SW 1271 (cell line): Measurements from ENCODE around the gene PDE12.

ENCODE experiments used
- DNase-seq, 2 experiments: peaks; one replicate each; lab custom pipeline; 2025; lab: John Stamatoyannopoulos, UW

The PDE12 gene

DNA sequence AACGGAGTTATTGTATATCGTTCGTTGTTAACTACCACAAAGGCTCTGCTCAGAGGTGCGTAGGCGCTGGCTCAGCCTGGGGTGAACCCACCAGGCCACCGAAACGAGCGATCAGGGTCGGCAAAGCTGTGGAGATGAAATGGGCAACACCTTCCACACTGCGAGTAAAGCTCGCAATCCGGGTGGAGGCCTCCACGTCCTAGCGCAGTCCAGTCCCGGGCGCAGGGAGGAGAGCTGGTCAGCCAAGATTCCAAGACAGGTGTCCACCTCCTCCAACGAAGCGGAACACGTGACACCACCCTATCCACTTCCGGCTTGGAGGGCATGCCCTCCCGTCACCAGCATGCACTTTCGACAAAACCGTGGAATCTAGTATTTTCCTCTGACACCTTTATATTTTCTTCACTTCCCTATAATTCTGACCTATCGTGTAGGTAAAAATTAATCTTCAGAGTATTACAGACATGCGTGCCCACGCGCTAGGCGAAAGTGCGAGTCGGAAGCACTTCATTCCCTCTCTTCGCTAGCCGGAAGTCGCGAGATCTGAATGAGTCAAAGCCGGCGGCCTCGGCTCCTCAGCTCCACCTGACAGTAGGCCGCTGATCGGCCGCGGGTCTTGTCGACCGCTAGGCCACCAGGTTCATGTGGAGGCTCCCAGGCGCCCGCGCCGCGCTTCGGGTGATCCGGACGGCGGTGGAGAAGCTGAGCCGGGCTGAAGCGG is at the start of gene PDE12:
PDE12 (plus strand) TSS at position 537 of the 721 bp plus-strand sequence; CDS start at position 643, 106 bp downstream.
- peak; percentile 69 to 88 for DNase-seq

- DNase-seq, result peak in 1 of 2 experiments; percentile 29
Measured at GRCh38 chr3:57512166-57512565, 43.9 kb upstream of the PDE12 start.

- peak; percentile 29 to 79 for DNase-seq
Measured at GRCh38 chr3:57518276-57518915, 37.7 kb upstream of the PDE12 start.

- DNase-seq, result no peak
Measured at GRCh38 chr3:57530071-57530608, 25.9 kb upstream of the PDE12 start.

GRCh38 chr3:57538465-57538864 is 17.6 kb upstream of the PDE12 start:
- DNase-seq, result no peak

- no peak for DNase-seq
Measured at GRCh38 chr3:57544181-57545125, 11.6 kb upstream of the PDE12 start, which contains the start of gene DNAH12. Gene DNAH12, minus strand, starts transcription at chr3:57544344. Its CDS starts 1,474 bp downstream, at chr3:57542870.

DNA sequence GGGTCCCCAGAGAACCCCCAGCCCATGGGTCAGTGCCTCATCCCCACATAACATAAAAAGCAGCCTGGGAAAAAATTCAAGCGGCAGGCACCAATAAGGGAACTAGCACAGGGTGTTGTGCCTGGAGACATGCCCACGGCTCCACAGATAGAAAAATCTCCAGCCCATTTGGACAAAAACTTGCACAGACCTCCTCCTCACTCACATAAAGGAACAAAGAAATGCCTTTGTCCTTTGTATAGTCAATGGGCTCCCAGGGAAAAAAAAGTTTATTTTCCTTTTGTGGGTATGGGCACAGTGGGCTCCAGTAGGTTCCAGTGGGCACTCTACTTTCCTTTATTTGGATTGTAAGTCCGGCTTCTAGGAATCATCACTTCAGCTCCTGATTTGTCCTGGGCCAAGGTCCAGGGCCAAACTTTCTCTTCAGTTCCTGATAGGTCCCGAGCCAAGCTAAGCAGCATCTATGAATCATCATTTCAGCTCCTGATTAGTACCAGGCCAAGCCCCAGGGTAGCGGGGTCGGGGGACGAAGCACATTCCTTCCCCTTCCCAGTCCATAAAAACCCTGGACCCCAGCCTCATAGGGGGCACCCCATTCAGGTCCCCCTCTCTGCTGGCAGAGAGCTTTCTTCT is 10.3 kb upstream of the PDE12 start:
- DNase-seq, result no peak

- no peak for DNase-seq
Measured at GRCh38 chr3:57546616-57547015, 9.5 kb upstream of the PDE12 start.

- no peak for DNase-seq
Measured at GRCh38 chr3:57555306-57555705, 768 bp upstream of the PDE12 start.

- no peak for DNase-seq
Measured at GRCh38 chr3:57556459-57557084, 498 bp downstream of the PDE12 start.

DNA sequence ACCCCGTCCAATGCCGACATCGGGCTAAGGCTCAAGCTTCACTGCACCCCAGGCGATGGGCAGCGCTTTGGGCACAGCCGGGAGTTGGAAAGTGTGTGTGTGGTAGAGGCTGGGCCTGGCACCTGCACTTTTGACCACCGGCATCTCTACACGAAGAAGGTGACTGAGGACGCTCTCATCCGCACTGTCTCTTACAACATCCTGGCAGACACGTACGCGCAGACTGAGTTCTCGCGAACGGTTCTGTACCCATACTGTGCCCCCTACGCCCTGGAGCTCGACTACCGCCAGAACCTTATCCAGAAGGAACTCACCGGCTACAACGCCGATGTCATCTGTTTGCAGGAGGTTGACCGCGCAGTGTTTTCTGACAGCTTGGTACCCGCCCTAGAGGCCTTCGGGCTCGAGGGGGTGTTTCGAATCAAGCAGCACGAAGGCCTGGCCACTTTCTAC is 1.0 kb downstream of the PDE12 start:
- peak in 1 of 2 experiments; percentile 31 for DNase-seq

GRCh38 chr3:57559526-57559925 is 3.5 kb downstream of the PDE12 start:
- no peak for DNase-seq

- DNase-seq, result no peak
Measured at GRCh38 chr3:57569859-57570450, 13.9 kb downstream of the PDE12 start.

GRCh38 chr3:57570878-57571277 is 14.8 kb downstream of the PDE12 start:
- no peak for DNase-seq

DNA sequence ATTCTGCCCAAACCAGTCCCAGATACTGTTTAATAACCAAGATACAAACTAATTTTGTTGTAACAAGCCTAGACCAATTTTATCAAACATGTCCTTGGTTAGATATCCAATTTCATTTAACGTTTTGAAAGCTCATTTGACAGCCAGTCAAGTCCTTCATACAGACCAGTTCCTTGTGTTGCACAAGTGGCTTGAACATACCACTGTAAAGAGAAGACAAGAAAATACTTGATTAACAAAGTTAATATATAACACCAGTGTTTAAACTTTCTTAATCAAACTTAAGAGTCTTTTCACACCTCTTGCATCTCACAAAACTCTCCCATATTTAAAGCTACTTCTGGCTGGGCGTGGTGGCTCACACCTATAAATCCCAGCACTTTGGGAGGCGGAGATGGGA is 16.0 kb downstream of the PDE12 start:
- no peak for DNase-seq

- DNase-seq, result no peak
Measured at GRCh38 chr3:57575966-57576626, 20.0 kb downstream of the PDE12 start.

GRCh38 chr3:57577801-57578200 is 21.7 kb downstream of the PDE12 start:
- no peak for DNase-seq

DNA sequence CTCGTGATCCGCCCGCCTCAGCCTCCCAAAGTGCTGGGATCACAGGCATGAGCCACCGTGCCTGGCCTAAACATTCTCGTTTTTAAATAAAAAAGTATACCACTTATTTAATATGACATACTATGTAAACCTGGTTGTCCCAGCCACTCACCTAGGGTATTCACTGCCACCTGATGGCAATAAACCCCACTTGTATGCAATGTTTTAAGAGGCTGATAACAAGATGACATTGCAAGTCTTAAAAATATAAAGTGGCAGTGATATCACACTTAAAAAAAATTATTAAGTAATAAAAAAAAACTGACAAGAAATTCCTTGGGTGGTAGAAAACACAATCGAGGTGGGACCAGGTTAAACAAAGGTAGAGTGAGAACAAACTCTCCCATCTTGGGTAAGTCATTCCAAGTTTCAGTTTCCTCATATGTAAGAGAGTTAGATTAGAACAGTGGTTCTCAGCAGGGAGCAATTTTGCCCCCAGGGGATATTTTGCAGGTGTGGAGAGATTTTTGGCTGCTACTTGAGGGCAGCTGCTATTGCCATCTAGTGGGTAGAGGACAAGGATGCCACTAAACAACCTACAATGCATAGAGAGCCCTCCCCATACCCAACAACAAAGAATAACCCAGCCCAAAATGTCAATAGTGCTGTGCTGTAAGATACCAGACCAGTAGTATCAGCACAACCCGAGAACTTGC is 26.5 kb downstream of the PDE12 start:
- peak in 1 of 2 experiments; percentile 24 for DNase-seq

DNA sequence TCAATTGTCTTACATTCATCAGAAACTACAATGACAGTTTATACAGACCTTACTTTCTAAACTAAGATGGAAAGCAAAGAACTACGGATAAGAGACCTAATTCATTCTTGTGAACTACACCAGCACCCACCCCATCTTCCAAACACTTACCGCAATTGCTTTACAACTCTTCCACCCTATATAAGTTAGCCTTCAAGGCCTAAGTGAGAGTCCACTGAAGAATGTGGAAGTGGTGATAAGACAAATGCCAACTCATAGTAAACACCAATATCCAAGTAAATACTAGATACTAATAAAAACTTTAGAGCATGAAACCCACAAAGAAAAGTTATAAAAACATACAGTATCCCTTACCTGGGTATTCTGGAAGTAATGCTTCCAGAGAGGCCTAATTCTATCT is 27.5 kb downstream of the PDE12 start:
- no peak for DNase-seq
